Ishikawa (cell line): ENCODE data around the gene CHMP6.

Experiments used
- CEBPB ChIP-seq: IDR thresholded peaks from 2 replicates; pipeline ENCODE4 v1.6.1; 2012
- EP300 ChIP-seq: IDR thresholded peaks from 2 replicates; pipeline ENCODE4 v1.6.1; 2012; ENCODE audit warnings: borderline replicate concordance
- FOXM1 ChIP-seq: IDR thresholded peaks from 2 replicates; pipeline ENCODE4 v1.6.1; 2012; ENCODE audit warnings: low read depth, borderline replicate concordance
- MAX ChIP-seq: IDR thresholded peaks from 2 replicates; pipeline ENCODE4 v1.6.1; 2012
- RAD21 ChIP-seq: IDR thresholded peaks from 2 replicates; pipeline ENCODE4 v1.6.1; 2012; ENCODE audit warnings: low read depth
- TEAD4 ChIP-seq: IDR thresholded peaks from 2 replicates; pipeline ENCODE4 v1.6.1; 2012
- YY1 ChIP-seq: IDR thresholded peaks from 2 replicates; pipeline ENCODE4 v1.6.1; 2012; ENCODE audit warnings: low read depth
- ZBTB7A ChIP-seq: IDR thresholded peaks from 2 replicates; pipeline ENCODE4 v1.6.1; 2012; ENCODE audit warnings: low read depth
- TF ChIP-seq, protein P1 (sequence below): IDR thresholded peaks from 2 replicates; pipeline ENCODE4 v1.6.1; 2012; ENCODE audit warnings: low read depth, mild to moderate bottlenecking
- TF ChIP-seq, protein P2 (sequence below): IDR thresholded peaks from 2 replicates; pipeline ENCODE4 v1.6.1; 2012

- TF ChIP-seq CEBPB = no peak
- TF ChIP-seq EP300 = no peak
- TF ChIP-seq YY1 = no peak
- no peak for TF ChIP-seq ZBTB7A
- TF ChIP-seq, protein P1, sequence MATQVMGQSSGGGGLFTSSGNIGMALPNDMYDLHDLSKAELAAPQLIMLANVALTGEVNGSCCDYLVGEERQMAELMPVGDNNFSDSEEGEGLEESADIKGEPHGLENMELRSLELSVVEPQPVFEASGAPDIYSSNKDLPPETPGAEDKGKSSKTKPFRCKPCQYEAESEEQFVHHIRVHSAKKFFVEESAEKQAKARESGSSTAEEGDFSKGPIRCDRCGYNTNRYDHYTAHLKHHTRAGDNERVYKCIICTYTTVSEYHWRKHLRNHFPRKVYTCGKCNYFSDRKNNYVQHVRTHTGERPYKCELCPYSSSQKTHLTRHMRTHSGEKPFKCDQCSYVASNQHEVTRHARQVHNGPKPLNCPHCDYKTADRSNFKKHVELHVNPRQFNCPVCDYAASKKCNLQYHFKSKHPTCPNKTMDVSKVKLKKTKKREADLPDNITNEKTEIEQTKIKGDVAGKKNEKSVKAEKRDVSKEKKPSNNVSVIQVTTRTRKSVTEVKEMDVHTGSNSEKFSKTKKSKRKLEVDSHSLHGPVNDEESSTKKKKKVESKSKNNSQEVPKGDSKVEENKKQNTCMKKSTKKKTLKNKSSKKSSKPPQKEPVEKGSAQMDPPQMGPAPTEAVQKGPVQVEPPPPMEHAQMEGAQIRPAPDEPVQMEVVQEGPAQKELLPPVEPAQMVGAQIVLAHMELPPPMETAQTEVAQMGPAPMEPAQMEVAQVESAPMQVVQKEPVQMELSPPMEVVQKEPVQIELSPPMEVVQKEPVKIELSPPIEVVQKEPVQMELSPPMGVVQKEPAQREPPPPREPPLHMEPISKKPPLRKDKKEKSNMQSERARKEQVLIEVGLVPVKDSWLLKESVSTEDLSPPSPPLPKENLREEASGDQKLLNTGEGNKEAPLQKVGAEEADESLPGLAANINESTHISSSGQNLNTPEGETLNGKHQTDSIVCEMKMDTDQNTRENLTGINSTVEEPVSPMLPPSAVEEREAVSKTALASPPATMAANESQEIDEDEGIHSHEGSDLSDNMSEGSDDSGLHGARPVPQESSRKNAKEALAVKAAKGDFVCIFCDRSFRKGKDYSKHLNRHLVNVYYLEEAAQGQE = no peak
- TF ChIP-seq TEAD4 = no peak
- no peak for TF ChIP-seq RAD21
- TF ChIP-seq, protein P2, sequence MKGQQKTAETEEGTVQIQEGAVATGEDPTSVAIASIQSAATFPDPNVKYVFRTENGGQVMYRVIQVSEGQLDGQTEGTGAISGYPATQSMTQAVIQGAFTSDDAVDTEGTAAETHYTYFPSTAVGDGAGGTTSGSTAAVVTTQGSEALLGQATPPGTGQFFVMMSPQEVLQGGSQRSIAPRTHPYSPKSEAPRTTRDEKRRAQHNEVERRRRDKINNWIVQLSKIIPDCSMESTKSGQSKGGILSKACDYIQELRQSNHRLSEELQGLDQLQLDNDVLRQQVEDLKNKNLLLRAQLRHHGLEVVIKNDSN = no peak
- no peak for TF ChIP-seq FOXM1
- no peak for TF ChIP-seq MAX
Measured at GRCh38 chr17:80981929-80982425, 9.7 kb upstream of the CHMP6 start.
